ENCODE data around the gene CGRRF1.
A peak's percentile ranks its signal among the peaks of the same experiment; 100 is the strongest.

CGRRF1 gene

GRCh38 chr14:54567639-54568561, 58.2 kb downstream of the CGRRF1 start:
- FAIRE-seq (peak; percentile 76), DNase-seq (ENCODE audit: insufficient read length) (peak; percentile 43)
- TF ChIP-seq POLR2A (IDR thresholded peaks at IDR 0.05; ENCODE audit: low read depth, low read length) = no peak
- TF ChIP-seq POLR2AphosphoS5 (IDR thresholded peaks at IDR 0.05; ENCODE audit: low read depth, low read length) = no peak
- no peak for TF ChIP-seq TAF1 (IDR thresholded peaks at IDR 0.05; ENCODE audit: borderline replicate concordance, low read depth, low read length)

GRCh38 chr14:54568821-54569595, 59.3 kb downstream of the CGRRF1 start:
- TF ChIP-seq POLR2A (IDR thresholded peaks at IDR 0.05; ENCODE audit: low read depth, low read length) (no peak), POLR2AphosphoS5 (IDR thresholded peaks at IDR 0.05; ENCODE audit: low read depth, low read length) (no peak), TAF1 (IDR thresholded peaks at IDR 0.05; ENCODE audit: borderline replicate concordance, low read depth, low read length) (no peak)
- FAIRE-seq (peak; percentile 38), DNase-seq (ENCODE audit: insufficient read length) (no peak)

- FAIRE-seq (no peak), DNase-seq (ENCODE audit: insufficient read length) (no peak)
- TF ChIP-seq TAF1 (IDR thresholded peaks at IDR 0.05; ENCODE audit: borderline replicate concordance, low read depth, low read length) (no peak), POLR2AphosphoS5 (IDR thresholded peaks at IDR 0.05; ENCODE audit: low read depth, low read length) (no peak), POLR2A (IDR thresholded peaks at IDR 0.05; ENCODE audit: low read depth, low read length) (no peak)
These were observed 60.3 kb downstream of the CGRRF1 start for GRCh38 chr14:54570047-54570446.

- DNase-seq (ENCODE audit: insufficient read length) = no peak
- FAIRE-seq = no peak
- TF ChIP-seq TAF1 (IDR thresholded peaks at IDR 0.05; ENCODE audit: borderline replicate concordance, low read depth, low read length) (no peak), POLR2AphosphoS5 (IDR thresholded peaks at IDR 0.05; ENCODE audit: low read depth, low read length) (no peak), POLR2A (IDR thresholded peaks at IDR 0.05; ENCODE audit: low read depth, low read length) (no peak)
These were observed 61.1 kb downstream of the CGRRF1 start for GRCh38 chr14:54570631-54571415.

- DNase-seq (ENCODE audit: insufficient read length) = no peak
These were observed 62.6 kb downstream of the CGRRF1 start for GRCh38 chr14:54572316-54572715.

GRCh38 chr14:54574528-54574927, 64.8 kb downstream of the CGRRF1 start:
- FAIRE-seq (no peak), DNase-seq (ENCODE audit: insufficient read length) (no peak)
- TF ChIP-seq TAF1 (IDR thresholded peaks at IDR 0.05; ENCODE audit: borderline replicate concordance, low read depth, low read length) (no peak), POLR2AphosphoS5 (IDR thresholded peaks at IDR 0.05; ENCODE audit: low read depth, low read length) (no peak), POLR2A (IDR thresholded peaks at IDR 0.05; ENCODE audit: low read depth, low read length) (no peak)

More at GRCh38 chr14:54572316-54572715, 62.6 kb downstream of the CGRRF1 start:
- TF ChIP-seq POLR2AphosphoS5 (IDR thresholded peaks at IDR 0.05; ENCODE audit: low read depth, low read length) (no peak), TAF1 (IDR thresholded peaks at IDR 0.05; ENCODE audit: borderline replicate concordance, low read depth, low read length) (no peak), POLR2A (IDR thresholded peaks at IDR 0.05; ENCODE audit: low read depth, low read length) (no peak)
- FAIRE-seq = no peak

GRCh38 chr14:54577494-54577893, 67.8 kb downstream of the CGRRF1 start:
- DNase-seq (ENCODE audit: insufficient read length) (no peak), FAIRE-seq (no peak)
- no peak for TF ChIP-seq POLR2AphosphoS5 (IDR thresholded peaks at IDR 0.05; ENCODE audit: low read depth, low read length)
- no peak for TF ChIP-seq TAF1 (IDR thresholded peaks at IDR 0.05; ENCODE audit: borderline replicate concordance, low read depth, low read length)
- TF ChIP-seq POLR2A (IDR thresholded peaks at IDR 0.05; ENCODE audit: low read depth, low read length) = no peak

- TF ChIP-seq POLR2AphosphoS5 (IDR thresholded peaks at IDR 0.05; ENCODE audit: low read depth, low read length) (no peak), POLR2A (IDR thresholded peaks at IDR 0.05; ENCODE audit: low read depth, low read length) (no peak), TAF1 (IDR thresholded peaks at IDR 0.05; ENCODE audit: borderline replicate concordance, low read depth, low read length) (no peak)
- DNase-seq (ENCODE audit: insufficient read length) = no peak
- FAIRE-seq = no peak
These were observed 68.3 kb downstream of the CGRRF1 start for GRCh38 chr14:54577977-54578376.

- DNase-seq (ENCODE audit: insufficient read length) (no peak), FAIRE-seq (no peak)
- TF ChIP-seq TAF1 (IDR thresholded peaks at IDR 0.05; ENCODE audit: borderline replicate concordance, low read depth, low read length) (no peak), POLR2AphosphoS5 (IDR thresholded peaks at IDR 0.05; ENCODE audit: low read depth, low read length) (no peak), POLR2A (IDR thresholded peaks at IDR 0.05; ENCODE audit: low read depth, low read length) (no peak)
These were observed 69.9 kb downstream of the CGRRF1 start for GRCh38 chr14:54579621-54580020.

- DNase-seq (ENCODE audit: insufficient read length) (no peak), FAIRE-seq (no peak)
- TF ChIP-seq TAF1 (IDR thresholded peaks at IDR 0.05; ENCODE audit: borderline replicate concordance, low read depth, low read length) (no peak), POLR2AphosphoS5 (IDR thresholded peaks at IDR 0.05; ENCODE audit: low read depth, low read length) (no peak), POLR2A (IDR thresholded peaks at IDR 0.05; ENCODE audit: low read depth, low read length) (no peak)
These were observed 71.2 kb downstream of the CGRRF1 start for GRCh38 chr14:54580933-54581332.

- DNase-seq (ENCODE audit: insufficient read length) (no peak), FAIRE-seq (no peak)
- TF ChIP-seq TAF1 (IDR thresholded peaks at IDR 0.05; ENCODE audit: borderline replicate concordance, low read depth, low read length) (no peak), POLR2A (IDR thresholded peaks at IDR 0.05; ENCODE audit: low read depth, low read length) (no peak)
These were observed 72.6 kb downstream of the CGRRF1 start for GRCh38 chr14:54582334-54582733.

All from GM12892 (cell line).